ENCODE data around the gene KPRP. TPM values are rescaled to one million over a fixed set of nuclear protein-coding genes. Genes with fewer than 3 reads are reported as not detected.

Gene KPRP
- total RNA-seq, 1 experiment from 2014 or later, result not detected

- DNase-seq (ENCODE audit: low read depth), result no peak
Measured at GRCh38 chr1:152770411-152770810, 12.6 kb downstream of the KPRP start.

DNA sequence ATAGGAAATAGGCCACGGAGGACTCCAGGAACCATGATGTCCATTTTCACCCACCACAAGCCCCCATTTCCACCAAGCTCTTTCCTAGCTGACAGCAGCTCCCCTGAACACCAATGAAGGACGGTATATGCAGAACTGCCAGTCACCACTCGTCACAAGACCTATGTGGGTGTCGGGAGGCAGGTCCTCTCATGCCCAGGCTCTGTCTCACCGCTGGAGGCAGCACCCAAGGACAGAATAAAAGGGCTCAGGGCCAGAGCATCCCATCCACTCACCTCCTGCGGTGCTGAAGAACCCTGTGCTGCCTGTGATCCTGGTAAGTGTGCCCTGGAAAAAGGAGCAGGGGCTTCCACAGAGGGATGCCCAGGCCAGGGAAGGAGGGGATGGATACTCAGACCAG, 17.1 kb downstream of the KPRP start, which contains the start of gene LCE1F:
LCE1F (plus strand) TSS at position 266 of the 400 bp plus-strand sequence. CDS start 1,232 bp downstream, outside the sequence.
- DNase-seq (ENCODE audit: low read depth), result no peak

DNA sequence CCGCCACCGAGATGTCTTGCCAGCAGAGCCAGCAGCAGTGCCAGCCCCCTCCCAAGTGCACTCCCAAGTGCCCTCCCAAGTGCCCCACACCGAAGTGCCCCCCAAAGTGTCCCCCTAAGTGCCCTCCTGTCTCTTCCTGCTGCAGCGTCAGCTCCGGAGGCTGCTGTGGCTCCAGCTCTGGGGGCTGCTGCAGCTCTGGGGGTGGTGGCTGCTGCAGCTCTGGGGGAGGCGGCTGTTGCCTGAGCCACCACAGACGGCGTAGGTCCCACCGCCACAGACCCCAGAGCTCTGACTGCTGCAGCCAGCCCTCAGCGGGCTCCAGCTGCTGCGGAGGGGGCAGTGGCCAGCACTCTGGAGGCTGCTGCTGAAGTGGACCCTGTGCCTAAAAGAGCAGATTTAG, 18.5 kb downstream of the KPRP start:
- no peak for DNase-seq (ENCODE audit: low read depth)

GRCh38 chr1:152777510-152778137, 19.8 kb downstream of the KPRP start:
- peak; percentile 38 for DNase-seq (ENCODE audit: low read depth)

DNA sequence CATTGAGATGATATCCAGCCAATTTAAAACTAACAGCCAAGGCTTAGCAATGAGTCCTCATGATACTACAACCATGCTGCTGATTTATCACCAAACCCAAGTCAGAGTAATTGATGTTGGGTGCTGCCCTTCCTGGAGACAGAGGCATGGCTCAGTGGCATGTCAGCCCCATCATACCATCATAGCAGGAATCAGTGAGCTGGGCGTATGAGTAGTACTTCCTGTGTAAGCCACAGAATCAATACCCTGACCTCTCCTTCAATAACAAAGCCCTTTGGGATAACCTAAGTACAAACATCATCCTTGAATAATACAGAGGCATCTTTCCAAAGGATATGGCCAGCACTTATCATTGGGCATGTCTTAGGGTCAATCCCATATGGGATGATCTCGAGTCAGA, 25.3 kb downstream of the KPRP start:
- DNase-seq (ENCODE audit: low read depth), result peak; percentile 22

- DNase-seq (ENCODE audit: low read depth), result no peak
Measured at GRCh38 chr1:152786077-152786476, 28.3 kb downstream of the KPRP start, which contains the start of gene LCE1E. Gene LCE1E, plus strand, starts transcription at chr1:152786257. Its CDS starts 1,043 bp downstream, at chr1:152787300.

- DNase-seq (ENCODE audit: low read depth), result no peak
Measured at GRCh38 chr1:152795686-152796085, 37.9 kb downstream of the KPRP start.

DNA sequence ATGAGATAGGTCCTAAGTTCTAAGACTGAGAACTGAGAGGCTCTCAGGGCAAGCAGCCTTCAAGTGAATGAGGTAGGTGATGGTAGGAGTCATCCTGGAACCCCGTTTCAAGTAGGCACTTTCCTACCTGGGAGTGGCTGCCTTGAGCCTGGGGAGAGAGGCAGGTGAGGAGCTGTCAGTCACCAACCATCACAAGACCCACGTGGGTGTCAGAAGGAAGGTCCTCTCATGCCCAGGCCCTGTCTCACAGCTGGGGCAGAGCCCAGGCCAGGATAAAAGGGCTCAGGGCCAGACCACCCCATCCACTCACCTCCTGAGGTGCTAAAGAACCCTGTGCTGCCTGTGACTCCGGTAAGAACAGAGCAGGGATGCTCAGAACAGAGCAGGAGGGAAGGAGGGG, 38.6 kb downstream of the KPRP start, which contains the start of gene LCE1D:
LCE1D (plus strand) TSS at position 301 of the 400 bp plus-strand sequence. CDS start 1,074 bp downstream, outside the sequence.
- no peak for DNase-seq (ENCODE audit: low read depth)

- DNase-seq (ENCODE audit: low read depth), result no peak
Measured at GRCh38 chr1:152801333-152801732, 43.5 kb downstream of the KPRP start.

DNA sequence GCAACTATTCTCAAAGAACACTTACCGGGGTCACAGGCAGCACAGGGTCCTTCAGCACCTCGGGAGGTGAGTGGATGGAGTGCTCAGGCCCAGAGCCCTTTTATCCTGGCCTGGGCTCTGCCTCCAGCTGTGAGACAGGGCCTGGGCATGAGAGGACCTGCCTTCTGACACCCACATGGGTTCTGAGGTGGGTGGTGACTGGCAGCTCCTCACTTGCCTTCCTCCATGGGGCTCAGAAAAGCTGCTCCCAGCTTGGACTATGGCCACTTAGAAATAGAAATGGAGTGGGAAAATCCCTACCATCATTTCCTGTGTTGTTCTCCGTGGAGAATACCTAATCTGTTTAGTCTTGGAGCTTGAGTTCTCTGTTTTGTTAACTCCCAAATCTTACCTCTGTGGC, 48.8 kb downstream of the KPRP start, which contains the start of gene LCE1C:
LCE1C (minus strand) TSS at position 76 of the 400 bp plus-strand sequence. CDS start 1,173 bp downstream, outside the sequence.
- DNase-seq (ENCODE audit: low read depth), result no peak

GRCh38 chr1:152811050-152811449, 53.2 kb downstream of the KPRP start:
- DNase-seq (ENCODE audit: low read depth), result no peak

Other genes with a start within 250 kb of the KPRP start
- gene LCE5A, start 247.2 kb upstream of the KPRP start, total RNA-seq (2014; rRNA removed; shearing (Covaris generic)), result not detected in 2 replicates
- not detected in 2 replicates for gene CRCT1, start 243.5 kb upstream of the KPRP start, total RNA-seq (2014; rRNA removed; shearing (Covaris generic))
- not detected in 2 replicates for gene LCE3E, start 191.2 kb upstream of the KPRP start, total RNA-seq (2014; rRNA removed; shearing (Covaris generic))
- gene LCE3D, start 177.5 kb upstream of the KPRP start, total RNA-seq (2014; rRNA removed; shearing (Covaris generic)), result not detected in 2 replicates
- gene LCE3C, start 157.8 kb upstream of the KPRP start, total RNA-seq (2014; rRNA removed; shearing (Covaris generic)), result not detected in 2 replicates
- not detected in 2 replicates for gene LCE3B, start 144.2 kb upstream of the KPRP start, total RNA-seq (2014; rRNA removed; shearing (Covaris generic))
- not detected in 2 replicates for gene LCE3A, start 134.9 kb upstream of the KPRP start, total RNA-seq (2014; rRNA removed; shearing (Covaris generic))
- gene LCE2D, start 94.6 kb upstream of the KPRP start, total RNA-seq (2014; rRNA removed; shearing (Covaris generic)), result not detected in 2 replicates
- not detected in 2 replicates for gene LCE2C, start 82.7 kb upstream of the KPRP start, total RNA-seq (2014; rRNA removed; shearing (Covaris generic))
- not detected in 2 replicates for gene LCE2B, start 71.9 kb upstream of the KPRP start, total RNA-seq (2014; rRNA removed; shearing (Covaris generic))
- gene LCE2A, start 59.7 kb upstream of the KPRP start, total RNA-seq (2014; rRNA removed; shearing (Covaris generic)), result not detected in 2 replicates
- gene LCE4A, start 49.9 kb upstream of the KPRP start, total RNA-seq (2014; rRNA removed; shearing (Covaris generic)), result not detected in 2 replicates
- gene LCE1F, start 17.1 kb downstream of the KPRP start, total RNA-seq (2014; rRNA removed; shearing (Covaris generic)), result not detected in 2 replicates
- gene LCE1E, start 28.2 kb downstream of the KPRP start, total RNA-seq (2014; rRNA removed; shearing (Covaris generic)), result not detected in 2 replicates
- gene LCE1D, start 38.7 kb downstream of the KPRP start, total RNA-seq (2014; rRNA removed; shearing (Covaris generic)), result not detected in 2 replicates
- gene LCE1C, start 48.6 kb downstream of the KPRP start, total RNA-seq (2014; rRNA removed; shearing (Covaris generic)), result not detected in 2 replicates
- gene LCE1B, start 53.9 kb downstream of the KPRP start, total RNA-seq (2014; rRNA removed; shearing (Covaris generic)), result not detected in 2 replicates
- not detected in 2 replicates for gene LCE1A, start 69.4 kb downstream of the KPRP start, total RNA-seq (2014; rRNA removed; shearing (Covaris generic))
- gene LCE6A, start 84.8 kb downstream of the KPRP start, total RNA-seq (2014; rRNA removed; shearing (Covaris generic)), result not detected in 2 replicates
- not detected in 2 replicates for gene LCE7A, start 102.0 kb downstream of the KPRP start, total RNA-seq (2014; rRNA removed; shearing (Covaris generic))
- gene SMCP, start 120.3 kb downstream of the KPRP start, total RNA-seq (2014; rRNA removed; shearing (Covaris generic)), result not detected in 2 replicates
- 0.06 TPM in 1 of 2 replicates, not detected in the other for gene IVL, start 150.5 kb downstream of the KPRP start, total RNA-seq (2014; rRNA removed; shearing (Covaris generic))
- gene SPRR5, start 189.2 kb downstream of the KPRP start, total RNA-seq (2014; rRNA removed; shearing (Covaris generic)), result not detected in 2 replicates
- gene SPRR4, start 212.6 kb downstream of the KPRP start, total RNA-seq (2014; rRNA removed; shearing (Covaris generic)), result not detected in 2 replicates
- gene SPRR1A, start 226.1 kb downstream of the KPRP start, total RNA-seq (2014; rRNA removed; shearing (Covaris generic)), result not detected in 2 replicates
- not detected in 2 replicates for gene SPRR3, start 243.7 kb downstream of the KPRP start, total RNA-seq (2014; rRNA removed; shearing (Covaris generic))